KOPT-K1 (cell line): ENCODE measurements around the gene VANGL1.

Experiments used
- H3K27ac ChIP-seq: fragments of 200-600 bp; sonication (generic); 2 replicates; pipeline ENCODE4 v1.5.1; 2016; ENCODE audit warnings: antibody characterized with exemption, mild to moderate bottlenecking, low read depth, low read length; ENCODE audit not compliant: poor library complexity, severe bottlenecking
- H3K36me3 ChIP-seq: fragments of 200-600 bp; sonication (generic); 2 replicates; pipeline ENCODE4 v1.5.1; 2017; ENCODE audit warnings: antibody characterized with exemption, mild to moderate bottlenecking, low read length, moderate library complexity; ENCODE audit not compliant: insufficient read depth
- H3K9me3 ChIP-seq: fragments of 200-600 bp; sonication (generic); 2 replicates; pipeline ENCODE4 v1.5.1; 2017; ENCODE audit warnings: antibody characterized with exemption, low read length, mild to moderate bottlenecking; ENCODE audit not compliant: insufficient read depth, poor library complexity, severe bottlenecking

The VANGL1 gene

GRCh38 chr1:115641762-115642167, at the start of gene VANGL1:
VANGL1 (plus strand) TSS chr1:115641970; CDS start chr1:115651414, 9,444 bp downstream.
- Histone ChIP-seq H3K36me3 (no peaks in the 10 kb centered on the region), H3K27ac (peak within 1 kb of the TSS; percentile 84), H3K9me3 (peaks cover 23% of the 10 kb centered on the region)

- H3K27ac ChIP-seq = no peak overlapping the region
- peaks cover 58% of the 10 kb centered on the region for H3K9me3 ChIP-seq
These were observed 49.5 kb upstream of the VANGL1 start for GRCh38 chr1:115592264-115592663.

DNA sequence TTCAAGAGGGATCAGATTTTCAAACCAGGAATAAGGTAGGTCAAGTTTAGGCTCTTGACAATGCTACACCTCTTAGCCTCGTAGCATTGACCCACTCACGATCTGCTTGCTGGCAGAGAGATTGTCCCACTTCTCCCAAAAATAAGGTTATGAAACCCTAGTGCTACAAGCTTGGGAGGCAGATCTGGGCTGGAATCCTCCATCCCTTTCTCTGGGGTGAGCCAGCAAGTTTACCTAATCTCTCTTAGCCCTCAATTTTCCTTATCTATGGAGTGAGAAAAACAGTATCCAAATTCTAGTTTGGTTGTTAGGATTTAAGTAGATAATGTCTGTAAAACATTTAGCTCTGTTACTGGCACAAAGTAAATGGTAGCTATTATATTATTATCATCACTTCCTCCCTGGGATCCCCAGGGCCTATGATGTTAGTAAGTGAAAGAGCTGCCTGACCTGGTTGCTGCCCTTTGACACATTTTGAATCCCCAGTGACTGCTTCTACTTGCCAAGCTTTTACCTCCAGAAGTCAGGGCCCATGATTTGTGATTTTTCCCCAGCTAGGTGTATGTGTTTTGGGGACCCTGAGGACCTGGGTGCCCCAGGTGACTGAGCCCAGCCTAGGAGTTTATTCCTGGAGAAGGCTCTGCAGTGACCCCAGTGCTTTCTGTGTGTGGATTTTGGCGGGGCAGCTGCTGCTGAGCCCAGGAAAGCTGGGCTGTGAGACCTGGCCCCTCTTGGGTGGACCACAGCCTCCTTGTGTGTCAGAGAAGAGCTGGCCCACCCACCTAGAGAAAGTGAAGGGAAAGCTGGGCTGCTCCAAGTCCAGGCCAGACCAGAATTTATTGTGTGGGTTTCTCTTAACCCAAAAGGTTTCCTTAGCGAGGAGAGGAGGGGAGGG, 48.2 kb upstream of the VANGL1 start:
- Histone ChIP-seq H3K9me3 (peaks cover 44% of the 10 kb centered on the region), H3K27ac (peak overlapping the region; percentile 32), H3K36me3 (no peaks in the 10 kb centered on the region)

More at GRCh38 chr1:115592264-115592663, 49.5 kb upstream of the VANGL1 start:
- no peaks in the 10 kb centered on the region for H3K36me3 ChIP-seq

- Histone ChIP-seq H3K27ac (peak overlapping the region; percentile 57), H3K36me3 (no peaks in the 10 kb centered on the region), H3K9me3 (peaks cover 34% of the 10 kb centered on the region)
These were observed 47.2 kb upstream of the VANGL1 start for GRCh38 chr1:115594600-115594999.

- peaks cover 26% of the 10 kb centered on the region for H3K9me3 ChIP-seq
- H3K36me3 ChIP-seq = no peaks in the 10 kb centered on the region
- H3K27ac ChIP-seq = peak overlapping the region; percentile 57
These were observed 46.3 kb upstream of the VANGL1 start for GRCh38 chr1:115595279-115596079.

- Histone ChIP-seq H3K27ac (peak overlapping the region; percentile 57), H3K9me3 (peaks cover 19% of the 10 kb centered on the region), H3K36me3 (no peaks in the 10 kb centered on the region)
These were observed 45.5 kb upstream of the VANGL1 start for GRCh38 chr1:115596080-115596780.

- Histone ChIP-seq H3K9me3 (peaks cover 8% of the 10 kb centered on the region), H3K36me3 (no peaks in the 10 kb centered on the region), H3K27ac (no peak overlapping the region)
These were observed 37.3 kb upstream of the VANGL1 start for GRCh38 chr1:115604508-115604907.

- H3K27ac ChIP-seq = no peak overlapping the region
- H3K9me3 ChIP-seq = peaks cover 8% of the 10 kb centered on the region
- no peaks in the 10 kb centered on the region for H3K36me3 ChIP-seq
These were observed 35.5 kb upstream of the VANGL1 start for GRCh38 chr1:115606305-115606704.

GRCh38 chr1:115609021-115609420, 32.7 kb upstream of the VANGL1 start:
- Histone ChIP-seq H3K9me3 (peaks cover 3% of the 10 kb centered on the region), H3K27ac (no peak overlapping the region), H3K36me3 (no peaks in the 10 kb centered on the region)

DNA sequence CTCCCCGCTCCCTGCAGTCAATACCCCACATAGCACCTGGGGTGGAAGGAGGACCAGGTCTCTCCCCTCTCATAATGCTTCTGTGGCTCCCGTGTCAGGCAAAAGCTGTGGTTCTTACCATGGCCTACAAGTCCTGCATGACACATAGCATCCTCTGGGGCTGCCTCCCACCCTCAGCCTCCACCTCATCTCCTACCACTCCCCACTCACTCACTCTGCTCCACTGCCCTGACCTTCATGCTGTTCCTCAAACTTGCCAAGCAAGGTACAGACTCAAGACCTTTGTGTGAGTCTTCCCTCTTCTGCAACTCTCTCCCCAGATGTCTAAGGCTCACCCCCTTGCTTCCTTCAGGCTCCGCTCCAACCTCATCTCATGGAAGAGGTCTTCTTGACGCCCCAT, 28.0 kb upstream of the VANGL1 start:
- Histone ChIP-seq H3K9me3 (peaks cover 23% of the 10 kb centered on the region), H3K27ac (no peak overlapping the region), H3K36me3 (no peaks in the 10 kb centered on the region)

- no peak overlapping the region for H3K27ac ChIP-seq
These were observed 21.3 kb upstream of the VANGL1 start for GRCh38 chr1:115620453-115620852.

DNA sequence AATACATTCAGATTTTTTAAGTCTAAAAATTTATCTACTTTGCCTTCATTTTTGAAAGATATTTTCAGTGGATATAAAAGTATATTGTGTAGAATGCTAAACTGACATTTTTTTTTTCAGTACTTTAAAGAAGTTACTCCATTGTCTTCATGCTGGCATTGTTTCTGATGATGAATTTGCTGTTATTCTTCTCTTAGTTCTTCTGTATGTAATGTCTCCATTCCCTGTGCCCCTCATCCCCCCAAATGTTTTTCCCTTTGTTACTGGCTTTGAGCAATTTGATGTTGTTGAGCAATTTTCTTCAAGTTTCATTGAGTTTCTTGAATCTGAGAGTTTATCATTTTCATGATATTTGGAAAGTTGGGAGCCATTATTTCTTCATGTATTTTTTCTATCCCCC, 20.8 kb upstream of the VANGL1 start:
- H3K27ac ChIP-seq = no peak overlapping the region
- H3K9me3 ChIP-seq = peaks cover 46% of the 10 kb centered on the region
- H3K36me3 ChIP-seq = no peaks in the 10 kb centered on the region

More at GRCh38 chr1:115620453-115620852, 21.3 kb upstream of the VANGL1 start:
- no peaks in the 10 kb centered on the region for H3K36me3 ChIP-seq
- peaks cover 51% of the 10 kb centered on the region for H3K9me3 ChIP-seq

- Histone ChIP-seq H3K36me3 (no peaks in the 10 kb centered on the region), H3K27ac (no peak overlapping the region), H3K9me3 (peaks cover 30% of the 10 kb centered on the region)
These were observed 16.9 kb upstream of the VANGL1 start for GRCh38 chr1:115624859-115625258.

GRCh38 chr1:115630342-115630741, 11.4 kb upstream of the VANGL1 start:
- H3K9me3 ChIP-seq = peaks cover 3% of the 10 kb centered on the region
- no peaks in the 10 kb centered on the region for H3K36me3 ChIP-seq
- H3K27ac ChIP-seq = no peak overlapping the region
